HG03558 (cell line): Measurements from ENCODE around the gene FRK.
A peak's percentile ranks its signal among the peaks of the same experiment; 100 is the strongest.
"Not testable (repeated sequence)": the region's sequence is repeated elsewhere in the genome, so short reads cannot be mapped to it uniquely, and the experiment has no call there.

Experiments used
- ATAC-seq: cut with Tn5 transposase; IDR thresholded peaks from one replicate; pipeline ENCODE4 v1.9.1; 2021; ENCODE audit warnings: moderate number of reproducible peaks; ENCODE audit not compliant: unreplicated experiment; ENCODE audit errors: extremely low read depth

The FRK gene

GRCh38 chr6:115896538-115897129, 164.1 kb downstream of the FRK start:
- ATAC-seq: no peak

GRCh38 chr6:115894426-115894992, 166.2 kb downstream of the FRK start:
- no peak for ATAC-seq

GRCh38 chr6:115891750-115892149, 168.9 kb downstream of the FRK start:
- no peak for ATAC-seq

DNA sequence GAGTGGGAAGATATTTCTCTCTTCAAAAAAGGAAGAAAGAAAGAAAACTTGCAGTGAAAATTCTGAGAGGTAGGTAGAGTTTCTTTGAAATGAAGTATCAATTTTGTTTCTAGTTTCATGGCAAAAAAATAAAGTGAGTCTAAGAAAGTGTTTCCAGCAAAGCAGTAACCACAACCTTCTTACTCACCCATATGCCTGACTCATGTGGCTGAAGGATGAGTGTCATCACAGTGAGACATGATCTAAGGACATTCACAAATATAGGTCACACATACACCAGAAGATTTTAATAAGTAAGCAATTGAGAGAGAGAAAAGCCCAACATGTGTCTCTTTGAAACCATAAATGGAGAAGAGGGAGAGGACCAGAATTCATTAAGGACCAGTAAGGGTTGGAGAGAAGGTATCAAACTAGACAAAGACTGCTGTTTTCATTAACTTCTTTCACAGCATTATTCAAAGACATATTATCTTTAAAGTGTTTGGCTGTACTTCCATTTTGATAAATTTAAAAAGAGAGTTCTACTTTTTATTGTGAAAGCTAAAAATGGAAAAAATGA, 169.5 kb downstream of the FRK start:
- ATAC-seq: peak; percentile 99

GRCh38 chr6:115890238-115890637, 170.5 kb downstream of the FRK start:
- ATAC-seq: no peak

GRCh38 chr6:115888687-115889470, 171.8 kb downstream of the FRK start:
- not testable (repeated sequence) for ATAC-seq

GRCh38 chr6:115887891-115888290, 172.8 kb downstream of the FRK start:
- ATAC-seq: no peak

GRCh38 chr6:115885636-115886366, 174.9 kb downstream of the FRK start:
- no peak for ATAC-seq

- ATAC-seq: no peak
Observed at GRCh38 chr6:115882771-115883170, 177.9 kb downstream of the FRK start.

GRCh38 chr6:115882174-115882573, 178.5 kb downstream of the FRK start:
- ATAC-seq: no peak
